Measurements from ENCODE around the gene PCBP4. TPM values are rescaled to one million over a fixed set of nuclear protein-coding genes. Genes with fewer than 3 reads are reported as not detected.

The PCBP4 gene
- total RNA-seq, 1 donor: 22.4 TPM

DNA sequence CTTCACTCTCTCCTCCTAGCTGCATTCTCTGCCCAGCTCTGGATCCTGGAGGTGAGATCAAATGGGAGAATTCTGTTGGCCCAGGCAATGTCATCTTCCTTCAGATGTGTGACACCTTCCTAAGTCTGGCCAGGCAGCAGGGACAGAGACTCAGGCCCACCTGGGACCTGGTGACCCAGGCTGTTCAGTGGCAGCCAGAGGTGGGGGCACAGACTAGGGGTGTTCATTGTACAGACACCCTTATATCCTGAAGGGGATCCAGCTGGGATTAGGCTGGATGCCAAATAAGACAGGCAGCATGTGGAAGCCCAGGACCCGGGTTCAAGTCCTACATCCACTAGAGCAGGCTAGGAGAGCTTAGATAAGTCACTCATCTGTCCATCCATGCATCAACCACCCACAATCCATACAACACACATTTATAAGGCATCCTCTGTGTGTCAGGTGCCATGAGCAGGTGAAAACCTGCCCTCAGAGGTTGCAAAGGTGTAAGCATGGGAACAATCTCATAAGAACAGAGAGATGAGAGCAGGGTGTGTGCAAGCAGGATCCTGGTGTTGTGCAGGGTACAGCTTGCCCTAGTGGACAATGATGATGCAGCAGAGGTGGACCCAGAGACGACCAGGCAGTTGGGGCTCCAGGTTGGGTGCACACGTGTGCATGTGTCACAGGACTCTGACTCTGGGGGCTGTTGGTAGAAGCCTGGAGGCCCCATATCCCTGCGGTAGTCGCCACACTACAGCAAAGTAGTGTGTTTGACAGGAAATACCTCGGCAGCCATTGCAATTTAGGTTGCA is 46.7 kb upstream of the PCBP4 start:
- Histone ChIP-seq H3K27me3 (ENCODE audit: insufficient read depth, low read length) (no peaks in the 10 kb centered on the region), H3K36me3 (ENCODE audit: insufficient read depth, low read length) (no peaks in the 10 kb centered on the region), H4K20me1 (ENCODE audit: insufficient read depth, low read length) (no peaks in the 10 kb centered on the region), H3K4me3 (ENCODE audit: insufficient read depth, low read length) (no peak overlapping the region), H3K9me3 (ENCODE audit: low read depth, low read length) (no peaks in the 10 kb centered on the region), H3K4me1 (ENCODE audit: insufficient read depth, low read length) (peaks cover 4% of the 10 kb centered on the region), H3K4me2 (ENCODE audit: insufficient read depth, low read length) (no peak overlapping the region), H2AFZ (ENCODE audit: low read length) (no peak overlapping the region), H3K27ac (ENCODE audit: low read depth, low read length) (no peak overlapping the region), H3K79me2 (ENCODE audit: insufficient read depth, low read length) (no peaks in the 10 kb centered on the region)
- DNase-seq (ENCODE audit: insufficient read length, low spot score, missing footprints): no peak
- no peak for TF ChIP-seq CTCF (IDR thresholded peaks at IDR 0.05; ENCODE audit: extremely low read depth, low read depth, low read length)

- Histone ChIP-seq H3K27ac (ENCODE audit: low read depth, low read length) (no peak overlapping the region), H3K9me3 (ENCODE audit: low read depth, low read length) (no peaks in the 10 kb centered on the region), H4K20me1 (ENCODE audit: insufficient read depth, low read length) (no peaks in the 10 kb centered on the region), H3K4me2 (ENCODE audit: insufficient read depth, low read length) (no peak overlapping the region), H3K36me3 (ENCODE audit: insufficient read depth, low read length) (no peaks in the 10 kb centered on the region), H2AFZ (ENCODE audit: low read length) (peak overlapping the region; percentile 28), H3K79me2 (ENCODE audit: insufficient read depth, low read length) (no peaks in the 10 kb centered on the region), H3K4me3 (ENCODE audit: insufficient read depth, low read length) (no peak overlapping the region), H3K27me3 (ENCODE audit: insufficient read depth, low read length) (no peaks in the 10 kb centered on the region), H3K4me1 (ENCODE audit: insufficient read depth, low read length) (peaks cover 4% of the 10 kb centered on the region)
- no peak for DNase-seq (ENCODE audit: insufficient read length, low spot score, missing footprints)
- no peak for TF ChIP-seq CTCF (IDR thresholded peaks at IDR 0.05; ENCODE audit: extremely low read depth, low read depth, low read length)
Measured at GRCh38 chr3:52012699-52013098, 45.4 kb upstream of the PCBP4 start.

DNA sequence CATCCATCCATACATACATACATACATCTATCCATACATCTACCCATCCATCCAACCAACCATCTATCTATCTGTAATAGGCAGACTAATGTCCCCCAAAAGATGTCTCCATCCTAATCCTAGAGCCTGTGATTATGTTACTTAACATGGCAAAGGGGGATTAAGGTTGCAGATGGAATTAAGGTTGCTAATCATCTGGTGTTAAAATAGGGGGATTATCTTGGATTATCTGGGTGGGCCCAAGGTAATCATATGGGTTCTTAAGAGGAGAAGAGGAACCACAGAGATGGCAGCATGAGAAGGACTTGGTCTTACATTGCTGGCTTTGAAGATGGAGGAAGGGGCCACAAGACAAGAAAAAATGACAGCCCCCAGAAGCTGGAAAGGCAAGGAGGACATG is 43.2 kb upstream of the PCBP4 start:
- TF ChIP-seq CTCF (IDR thresholded peaks at IDR 0.05; ENCODE audit: extremely low read depth, low read depth, low read length): no peak
- Histone ChIP-seq H3K4me1 (ENCODE audit: insufficient read depth, low read length) (peaks cover 9% of the 10 kb centered on the region), H3K79me2 (ENCODE audit: insufficient read depth, low read length) (no peaks in the 10 kb centered on the region), H4K20me1 (ENCODE audit: insufficient read depth, low read length) (no peaks in the 10 kb centered on the region), H3K4me3 (ENCODE audit: insufficient read depth, low read length) (no peak overlapping the region), H3K4me2 (ENCODE audit: insufficient read depth, low read length) (no peak overlapping the region), H3K27me3 (ENCODE audit: insufficient read depth, low read length) (no peaks in the 10 kb centered on the region), H3K27ac (ENCODE audit: low read depth, low read length) (no peak overlapping the region), H3K36me3 (ENCODE audit: insufficient read depth, low read length) (no peaks in the 10 kb centered on the region), H2AFZ (ENCODE audit: low read length) (no peak overlapping the region), H3K9me3 (ENCODE audit: low read depth, low read length) (no peaks in the 10 kb centered on the region)
- DNase-seq (ENCODE audit: insufficient read length, low spot score, missing footprints): no peak

GRCh38 chr3:52007291-52007690 is 40.0 kb upstream of the PCBP4 start:
- Histone ChIP-seq H3K4me3 (ENCODE audit: insufficient read depth, low read length) (no peak overlapping the region), H3K27me3 (ENCODE audit: insufficient read depth, low read length) (no peaks in the 10 kb centered on the region), H3K79me2 (ENCODE audit: insufficient read depth, low read length) (no peaks in the 10 kb centered on the region), H3K36me3 (ENCODE audit: insufficient read depth, low read length) (no peaks in the 10 kb centered on the region), H3K4me1 (ENCODE audit: insufficient read depth, low read length) (peaks cover 14% of the 10 kb centered on the region), H4K20me1 (ENCODE audit: insufficient read depth, low read length) (no peaks in the 10 kb centered on the region), H3K9me3 (ENCODE audit: low read depth, low read length) (no peaks in the 10 kb centered on the region), H2AFZ (ENCODE audit: low read length) (no peak overlapping the region), H3K4me2 (ENCODE audit: insufficient read depth, low read length) (no peak overlapping the region), H3K27ac (ENCODE audit: low read depth, low read length) (no peak overlapping the region)
- TF ChIP-seq CTCF (IDR thresholded peaks at IDR 0.05; ENCODE audit: extremely low read depth, low read depth, low read length): no peak
- DNase-seq (ENCODE audit: insufficient read length, low spot score, missing footprints): no peak

Measured in osteoblast (primary cell).